ENCODE data around the gene CAPN9. TPM values are rescaled to one million over a fixed set of nuclear protein-coding genes. Genes with fewer than 3 reads are reported as not detected.
"Not testable (repeated sequence)": the region's sequence is repeated elsewhere in the genome, so short reads cannot be mapped to it uniquely, and the experiment has no call there.

The CAPN9 gene
- total RNA-seq, 1 experiment from 2014 or later, result not detected

GRCh38 chr1:230713915-230714764 is 33.0 kb upstream of the CAPN9 start, which contains the start of gene AGT:
Gene AGT (minus strand): TSS chr1:230714122. CDS start chr1:230710823, 3,299 bp downstream.
- Histone ChIP-seq H3K4me2 (ENCODE audit: low read depth, low read length, poor library complexity, severe bottlenecking) (no peak within 1 kb of the TSS), H3K9me3 (ENCODE audit: low read length) (no peaks in the 10 kb centered on the region), H4K20me1 (ENCODE audit: insufficient read depth, low read depth, low read length) (no peaks in the 10 kb centered on the region), H3K9me2 (replicated peaks; ENCODE audit: insufficient read depth, low read length) (no peaks in the 10 kb centered on the region), H3K79me2 (ENCODE audit: low read length) (no peaks in the 10 kb centered on the region), H3K4me1 (ENCODE audit: low read length) (no peaks in the 10 kb centered on the region), H3K27ac (ENCODE audit: low read length) (no peak within 1 kb of the TSS), H3K36me3 (ENCODE audit: insufficient read depth, low read length) (no peaks in the 10 kb centered on the region), H2AFZ (ENCODE audit: low read length) (no peak within 1 kb of the TSS), H3K27me3 (ENCODE audit: low read length) (no peaks in the 10 kb centered on the region), H3K4me3 (ENCODE audit: low read length) (no peak within 1 kb of the TSS), H3K9ac (ENCODE audit: low read length) (no peak within 1 kb of the TSS)
- DNase-seq, result no peak

DNA sequence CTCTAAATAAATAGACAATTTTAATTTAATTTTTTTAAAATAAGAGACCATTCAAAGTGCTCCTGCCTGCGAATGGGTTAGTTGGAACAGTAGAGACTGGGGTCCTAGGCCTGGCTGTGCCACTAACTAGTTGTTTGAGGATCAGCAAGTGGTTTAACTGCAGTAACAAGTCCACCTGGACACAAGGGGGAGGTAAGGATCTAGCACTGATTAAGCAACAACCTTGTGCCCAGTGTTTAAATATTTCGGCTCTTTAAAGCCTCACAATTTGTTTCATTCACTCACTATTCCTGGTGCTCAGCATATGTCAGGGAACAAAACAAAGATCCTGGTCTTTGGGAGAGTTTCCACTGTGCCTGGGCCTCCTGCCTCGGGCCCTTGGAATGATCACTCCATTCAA is 31.7 kb upstream of the CAPN9 start:
- Histone ChIP-seq H3K79me2 (ENCODE audit: low read length) (no peaks in the 10 kb centered on the region), H3K4me2 (ENCODE audit: low read depth, low read length, poor library complexity, severe bottlenecking) (no peak overlapping the region), H3K27me3 (ENCODE audit: low read length) (no peaks in the 10 kb centered on the region), H2AFZ (ENCODE audit: low read length) (no peak overlapping the region), H3K9me3 (ENCODE audit: low read length) (no peaks in the 10 kb centered on the region), H3K9ac (ENCODE audit: low read length) (no peak overlapping the region), H3K4me3 (ENCODE audit: low read length) (no peak overlapping the region), H3K9me2 (replicated peaks; ENCODE audit: insufficient read depth, low read length) (no peaks in the 10 kb centered on the region), H3K4me1 (ENCODE audit: low read length) (no peaks in the 10 kb centered on the region), H3K27ac (ENCODE audit: low read length) (no peak overlapping the region), H4K20me1 (ENCODE audit: insufficient read depth, low read depth, low read length) (no peaks in the 10 kb centered on the region), H3K36me3 (ENCODE audit: insufficient read depth, low read length) (no peaks in the 10 kb centered on the region)
- no peak for DNase-seq

GRCh38 chr1:230716453-230716852 is 30.7 kb upstream of the CAPN9 start:
- not testable (repeated sequence) for H3K4me3 ChIP-seq (ENCODE audit: low read length); H3K4me2 ChIP-seq (ENCODE audit: low read depth, low read length, poor library complexity, severe bottlenecking); H3K9me2 ChIP-seq (replicated peaks; ENCODE audit: insufficient read depth, low read length); H3K27ac ChIP-seq (ENCODE audit: low read length); H3K79me2 ChIP-seq (ENCODE audit: low read length); DNase-seq; H3K4me1 ChIP-seq (ENCODE audit: low read length); H3K9me3 ChIP-seq (ENCODE audit: low read length); H2AFZ ChIP-seq (ENCODE audit: low read length); H4K20me1 ChIP-seq (ENCODE audit: insufficient read depth, low read depth, low read length); H3K36me3 ChIP-seq (ENCODE audit: insufficient read depth, low read length); H3K27me3 ChIP-seq (ENCODE audit: low read length); H3K9ac ChIP-seq (ENCODE audit: low read length)

DNA sequence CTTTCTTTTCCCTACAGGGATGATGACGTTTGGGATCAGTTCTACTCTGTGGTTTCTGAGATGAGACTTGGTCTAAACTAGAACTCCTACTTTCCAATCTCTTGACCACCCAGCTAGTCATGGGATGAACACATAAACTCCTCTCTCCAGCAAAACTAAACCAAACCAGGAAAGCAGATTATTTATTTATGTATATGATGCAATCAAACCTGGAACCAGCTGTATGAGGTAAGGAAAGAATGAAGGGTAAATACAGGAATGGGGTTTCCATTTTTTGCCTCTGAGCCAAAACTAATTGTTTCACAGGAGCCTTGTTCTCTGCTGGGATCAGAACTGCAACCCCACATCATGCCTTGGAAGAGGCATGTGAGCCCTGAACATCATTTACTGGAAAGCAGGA is 29.9 kb upstream of the CAPN9 start:
- no peaks in the 10 kb centered on the region; the same call in 1 of the 2 replicates for H3K9me3 ChIP-seq (ENCODE audit: low read length)
- no peaks in the 10 kb centered on the region for H3K4me1 ChIP-seq (ENCODE audit: low read length)
- no peak for DNase-seq
- H3K27ac ChIP-seq (ENCODE audit: low read length), result no peak overlapping the region
- H3K79me2 ChIP-seq (ENCODE audit: low read length), result no peaks in the 10 kb centered on the region
- H2AFZ ChIP-seq (ENCODE audit: low read length), result no peak overlapping the region
- H3K27me3 ChIP-seq (ENCODE audit: low read length), result no peaks in the 10 kb centered on the region
- no peaks in the 10 kb centered on the region for H4K20me1 ChIP-seq (ENCODE audit: insufficient read depth, low read depth, low read length)
- H3K36me3 ChIP-seq (ENCODE audit: insufficient read depth, low read length), result no peaks in the 10 kb centered on the region
- no peak overlapping the region for H3K4me2 ChIP-seq (ENCODE audit: low read depth, low read length, poor library complexity, severe bottlenecking)
- no peaks in the 10 kb centered on the region for H3K9me2 ChIP-seq (replicated peaks; ENCODE audit: insufficient read depth, low read length)
- H3K4me3 ChIP-seq (ENCODE audit: low read length), result no peak overlapping the region
- H3K9ac ChIP-seq (ENCODE audit: low read length), result no peak overlapping the region

- DNase-seq; H4K20me1 ChIP-seq (ENCODE audit: insufficient read depth, low read depth, low read length): not testable (repeated sequence)
Measured at GRCh38 chr1:230721849-230722522, 25.2 kb upstream of the CAPN9 start.

DNA sequence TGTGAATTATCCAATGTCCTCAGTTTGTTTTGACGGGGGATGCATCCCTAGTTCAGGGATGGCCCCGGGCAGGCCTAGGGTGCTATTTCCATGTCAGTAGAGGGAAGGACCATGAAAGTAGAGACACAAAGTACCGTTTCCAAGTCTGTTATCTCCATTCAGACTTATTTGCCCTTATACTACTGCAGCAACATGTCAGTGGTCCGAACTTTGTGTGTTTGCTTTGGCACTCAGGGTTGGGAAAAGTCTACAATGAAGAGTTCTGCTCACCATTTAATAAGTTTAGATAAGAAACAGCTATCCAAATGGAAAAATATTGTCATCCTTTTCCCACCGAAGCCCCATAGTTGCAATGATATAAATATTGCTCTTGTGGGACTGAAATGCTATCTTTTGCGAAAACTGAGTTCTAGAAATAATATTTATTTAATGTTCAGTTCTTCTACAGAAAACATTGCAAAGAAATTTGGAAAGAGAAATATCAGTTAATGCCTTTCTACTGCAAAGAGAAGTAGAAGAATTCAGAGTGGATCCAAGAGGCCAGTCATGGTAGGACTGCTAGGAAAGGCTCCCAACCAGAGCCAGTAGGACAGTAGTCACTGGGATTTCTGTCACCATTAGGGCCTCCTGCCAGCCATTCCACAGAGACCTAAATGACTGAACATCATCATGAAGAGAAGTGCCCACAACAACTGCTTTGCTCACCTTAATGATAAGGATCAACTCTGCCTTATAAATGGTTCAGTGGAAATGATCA is 21.8 kb upstream of the CAPN9 start:
- Histone ChIP-seq H3K4me3 (ENCODE audit: low read length) (no peak overlapping the region), H3K27ac (ENCODE audit: low read length) (no peak overlapping the region), H3K36me3 (ENCODE audit: insufficient read depth, low read length) (no peaks in the 10 kb centered on the region), H3K9me2 (replicated peaks; ENCODE audit: insufficient read depth, low read length) (no peaks in the 10 kb centered on the region), H3K4me1 (ENCODE audit: low read length) (no peaks in the 10 kb centered on the region), H2AFZ (ENCODE audit: low read length) (no peak overlapping the region), H3K9ac (ENCODE audit: low read length) (no peak overlapping the region), H3K4me2 (ENCODE audit: low read depth, low read length, poor library complexity, severe bottlenecking) (no peak overlapping the region), H3K27me3 (ENCODE audit: low read length) (no peaks in the 10 kb centered on the region), H3K79me2 (ENCODE audit: low read length) (no peaks in the 10 kb centered on the region), H4K20me1 (ENCODE audit: insufficient read depth, low read depth, low read length) (no peaks in the 10 kb centered on the region), H3K9me3 (ENCODE audit: low read length) (no peaks in the 10 kb centered on the region; the same call in 1 of the 2 replicates)
- DNase-seq, result no peak

More at GRCh38 chr1:230721849-230722522, 25.2 kb upstream of the CAPN9 start:
- H3K36me3 ChIP-seq (ENCODE audit: insufficient read depth, low read length); H3K9me3 ChIP-seq (ENCODE audit: low read length); H3K9me2 ChIP-seq (replicated peaks; ENCODE audit: insufficient read depth, low read length); H3K4me2 ChIP-seq (ENCODE audit: low read depth, low read length, poor library complexity, severe bottlenecking); H3K9ac ChIP-seq (ENCODE audit: low read length); H3K4me3 ChIP-seq (ENCODE audit: low read length); H2AFZ ChIP-seq (ENCODE audit: low read length); H3K27ac ChIP-seq (ENCODE audit: low read length); H3K4me1 ChIP-seq (ENCODE audit: low read length); H3K27me3 ChIP-seq (ENCODE audit: low read length); H3K79me2 ChIP-seq (ENCODE audit: low read length): not testable (repeated sequence)

DNA sequence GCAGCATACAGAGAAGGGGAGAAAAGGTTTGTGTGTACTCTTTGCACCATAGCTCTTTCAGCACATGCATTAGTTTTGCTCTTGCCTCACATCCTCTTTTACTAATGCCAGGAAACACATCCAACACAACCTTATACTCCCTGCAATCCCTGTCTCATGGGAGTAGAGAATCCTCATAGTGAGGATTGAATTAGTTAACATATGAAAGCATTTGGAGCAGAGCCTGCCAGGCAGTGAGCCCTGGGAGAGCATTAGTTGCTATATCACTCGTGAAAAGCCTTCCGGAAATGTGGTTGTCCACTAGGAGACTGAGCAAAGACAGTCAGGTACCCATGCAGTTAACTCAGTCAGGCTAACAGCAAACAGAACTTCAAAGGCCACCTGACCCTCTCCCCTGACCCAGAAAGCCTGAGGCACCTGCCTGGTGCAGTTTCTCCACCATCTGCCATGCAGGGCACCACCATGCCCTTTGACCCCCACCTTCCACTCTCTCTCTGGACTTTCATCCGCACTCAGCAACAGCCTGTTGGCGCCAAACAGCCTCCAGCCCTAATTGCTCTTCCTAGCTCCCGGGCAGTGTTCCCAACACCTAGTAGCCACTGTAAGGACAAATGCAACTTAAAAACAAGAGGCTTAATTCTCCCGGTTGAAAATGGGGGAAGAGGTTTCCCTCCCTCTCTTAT is 18.3 kb upstream of the CAPN9 start:
- Histone ChIP-seq H3K9me3 (ENCODE audit: low read length) (no peaks in the 10 kb centered on the region), H3K27me3 (ENCODE audit: low read length) (no peaks in the 10 kb centered on the region), H3K4me3 (ENCODE audit: low read length) (no peak overlapping the region), H2AFZ (ENCODE audit: low read length) (no peak overlapping the region), H3K79me2 (ENCODE audit: low read length) (no peaks in the 10 kb centered on the region), H3K9ac (ENCODE audit: low read length) (no peak overlapping the region), H3K4me1 (ENCODE audit: low read length) (no peaks in the 10 kb centered on the region), H3K27ac (ENCODE audit: low read length) (no peak overlapping the region), H3K4me2 (ENCODE audit: low read depth, low read length, poor library complexity, severe bottlenecking) (no peak overlapping the region), H4K20me1 (ENCODE audit: insufficient read depth, low read depth, low read length) (no peaks in the 10 kb centered on the region), H3K9me2 (replicated peaks; ENCODE audit: insufficient read depth, low read length) (no peaks in the 10 kb centered on the region), H3K36me3 (ENCODE audit: insufficient read depth, low read length) (no peaks in the 10 kb centered on the region)
- no peak for DNase-seq
